Loucy (cell line): ENCODE data around the gene FAM117B.

Experiments
- H2AFZ ChIP-seq: fragments of 200-600 bp; sonication (generic); 2 replicates; pipeline ENCODE4 v1.6.0; 2016; ENCODE audit warnings: antibody characterized with exemption, mild to moderate bottlenecking, low read length, moderate library complexity
- H3F3A ChIP-seq: fragments of 200-600 bp; 2 replicates; pipeline ENCODE4 v1.6.0; 2016; ENCODE audit warnings: antibody characterized with exemption, low read depth, mild to moderate bottlenecking
- H3K27me3 ChIP-seq: fragments of 200-600 bp; sonication (generic); 2 replicates; pipeline ENCODE4 v1.6.1; 2014; ENCODE audit warnings: low read length, mild to moderate bottlenecking; ENCODE audit not compliant: insufficient read depth, poor library complexity, severe bottlenecking
- H3K36me3 ChIP-seq: fragments of 200-600 bp; sonication (generic); 2 replicates; pipeline ENCODE4 v1.6.1; 2016; ENCODE audit warnings: low read length; ENCODE audit not compliant: insufficient read depth
- H3K4me1 ChIP-seq: fragments of 200-600 bp; sonication (generic); 2 replicates; pipeline ENCODE4 v1.5.1; 2014; ENCODE audit warnings: low read length, mild to moderate bottlenecking; ENCODE audit not compliant: insufficient read depth, poor library complexity, severe bottlenecking
- H3K4me2 ChIP-seq: fragments of 200-600 bp; sonication (generic); 2 replicates; pipeline ENCODE4 v1.6.0; 2014; ENCODE audit warnings: antibody characterized with exemption, low read length, low read depth, mild to moderate bottlenecking; ENCODE audit not compliant: poor library complexity, severe bottlenecking
- H3K4me3 ChIP-seq: fragments of 200-600 bp; sonication (generic); 2 replicates; pipeline ENCODE4 v1.5.1; 2014; ENCODE audit warnings: low read length, mild to moderate bottlenecking, mixed read lengths; ENCODE audit not compliant: poor library complexity, severe bottlenecking
- H3K79me2 ChIP-seq: fragments of 200-600 bp; sonication (generic); 2 replicates; pipeline ENCODE4 v1.6.1; 2014; ENCODE audit warnings: low read length; ENCODE audit not compliant: insufficient read depth
- H3K9ac ChIP-seq: fragments of 200-600 bp; sonication (generic); 2 replicates; pipeline ENCODE4 v1.6.0; 2014; ENCODE audit warnings: mild to moderate bottlenecking, low read depth, low read length, moderate library complexity; ENCODE audit not compliant: poor library complexity, severe bottlenecking
- H3K9me2 ChIP-seq: fragments of 200-600 bp; sonication (generic); replicated peaks from 2 replicates; pipeline ENCODE4 v1.6.1; 2016; ENCODE audit warnings: low read depth, low read length, mixed read lengths
- H3K9me3 ChIP-seq: fragments of 200-600 bp; sonication (generic); 2 replicates; pipeline ENCODE4 v1.6.1; 2014; ENCODE audit warnings: mild to moderate bottlenecking, antibody characterized with exemption, low read length, low read depth; ENCODE audit not compliant: insufficient read depth
- H4K20me1 ChIP-seq: fragments of 200-600 bp; sonication (generic); 2 replicates; pipeline ENCODE4 v1.6.0; 2014; ENCODE audit warnings: antibody characterized with exemption, low read length, mild to moderate bottlenecking; ENCODE audit not compliant: insufficient read depth, poor library complexity, severe bottlenecking
- CTCF ChIP-seq: fragments of 200-600 bp; sonication (generic); conservative IDR thresholded peaks from 2 replicates; pipeline ENCODE4 v1.5.1; 2014; ENCODE audit warnings: mild to moderate bottlenecking, antibody characterized with exemption, low read length
- EZH2phosphoT487 ChIP-seq: fragments of 200-600 bp; IDR thresholded peaks from 2 replicates; pipeline ENCODE4 v1.6.1; 2018; ENCODE audit warnings: antibody characterized with exemption, mild to moderate bottlenecking, moderate library complexity, borderline replicate concordance

Gene FAM117B

GRCh38 chr2:202635428-202636212 is 851 bp downstream of the FAM117B start:
- H3K9me2 ChIP-seq: no peaks in the 10 kb centered on the region
- H2AFZ ChIP-seq: no peak overlapping the region; the same call in 1 of the 2 replicates
- TF ChIP-seq CTCF: no peak
- H3K9ac ChIP-seq: peak overlapping the region; percentile 83
- peaks cover 41% of the 10 kb centered on the region for H4K20me1 ChIP-seq
- no peaks in the 10 kb centered on the region for H3K36me3 ChIP-seq
- no peaks in the 10 kb centered on the region for H3K27me3 ChIP-seq
- no peaks in the 10 kb centered on the region for H3F3A ChIP-seq
- H3K4me2 ChIP-seq: peak overlapping the region; percentile 91
- peaks cover 34% of the 10 kb centered on the region for H3K4me1 ChIP-seq
- H3K79me2 ChIP-seq: peaks cover 44% of the 10 kb centered on the region
- peak overlapping the region; percentile 86 for H3K4me3 ChIP-seq
- H3K9me3 ChIP-seq: no peaks in the 10 kb centered on the region

GRCh38 chr2:202636213-202636513 is 1.4 kb downstream of the FAM117B start:
- Histone ChIP-seq H3K9me3 (no peaks in the 10 kb centered on the region), H3K36me3 (no peaks in the 10 kb centered on the region), H3K9me2 (no peaks in the 10 kb centered on the region), H2AFZ (no peak overlapping the region), H3K4me3 (peak overlapping the region; percentile 86), H3K79me2 (peaks cover 50% of the 10 kb centered on the region), H4K20me1 (peaks cover 46% of the 10 kb centered on the region), H3K4me1 (peaks cover 37% of the 10 kb centered on the region), H3K27me3 (no peaks in the 10 kb centered on the region), H3K4me2 (peak overlapping the region; percentile 91), H3K9ac (peak overlapping the region; percentile 60), H3F3A (no peaks in the 10 kb centered on the region)
- TF ChIP-seq CTCF (no peak), EZH2phosphoT487 (no peak)

- peak overlapping the region; percentile 91 for H3K4me2 ChIP-seq
Measured at GRCh38 chr2:202638721-202639120, 4.0 kb downstream of the FAM117B start.

More at GRCh38 chr2:202638721-202639120, 4.0 kb downstream of the FAM117B start:
- peaks cover 67% of the 10 kb centered on the region for H4K20me1 ChIP-seq
- peak overlapping the region; percentile 61 for H3K4me3 ChIP-seq
- no peak overlapping the region for H3K9ac ChIP-seq
- TF ChIP-seq CTCF: no peak
- no peak for TF ChIP-seq EZH2phosphoT487
- no peaks in the 10 kb centered on the region for H3F3A ChIP-seq
- no peaks in the 10 kb centered on the region for H3K36me3 ChIP-seq
- H3K9me3 ChIP-seq: no peaks in the 10 kb centered on the region
- H3K9me2 ChIP-seq: no peaks in the 10 kb centered on the region
- H2AFZ ChIP-seq: no peak overlapping the region
- H3K79me2 ChIP-seq: peaks cover 73% of the 10 kb centered on the region
- no peaks in the 10 kb centered on the region for H3K27me3 ChIP-seq
- H3K4me1 ChIP-seq: peaks cover 52% of the 10 kb centered on the region
